Measurements from ENCODE around the gene MVB12B. TPM values are rescaled to one million over a fixed set of nuclear protein-coding genes. Genes with fewer than 3 reads are reported as not detected.

MVB12B gene
- total RNA-seq, 1 experiment from 2014 or later: 5.5 TPM

DNA sequence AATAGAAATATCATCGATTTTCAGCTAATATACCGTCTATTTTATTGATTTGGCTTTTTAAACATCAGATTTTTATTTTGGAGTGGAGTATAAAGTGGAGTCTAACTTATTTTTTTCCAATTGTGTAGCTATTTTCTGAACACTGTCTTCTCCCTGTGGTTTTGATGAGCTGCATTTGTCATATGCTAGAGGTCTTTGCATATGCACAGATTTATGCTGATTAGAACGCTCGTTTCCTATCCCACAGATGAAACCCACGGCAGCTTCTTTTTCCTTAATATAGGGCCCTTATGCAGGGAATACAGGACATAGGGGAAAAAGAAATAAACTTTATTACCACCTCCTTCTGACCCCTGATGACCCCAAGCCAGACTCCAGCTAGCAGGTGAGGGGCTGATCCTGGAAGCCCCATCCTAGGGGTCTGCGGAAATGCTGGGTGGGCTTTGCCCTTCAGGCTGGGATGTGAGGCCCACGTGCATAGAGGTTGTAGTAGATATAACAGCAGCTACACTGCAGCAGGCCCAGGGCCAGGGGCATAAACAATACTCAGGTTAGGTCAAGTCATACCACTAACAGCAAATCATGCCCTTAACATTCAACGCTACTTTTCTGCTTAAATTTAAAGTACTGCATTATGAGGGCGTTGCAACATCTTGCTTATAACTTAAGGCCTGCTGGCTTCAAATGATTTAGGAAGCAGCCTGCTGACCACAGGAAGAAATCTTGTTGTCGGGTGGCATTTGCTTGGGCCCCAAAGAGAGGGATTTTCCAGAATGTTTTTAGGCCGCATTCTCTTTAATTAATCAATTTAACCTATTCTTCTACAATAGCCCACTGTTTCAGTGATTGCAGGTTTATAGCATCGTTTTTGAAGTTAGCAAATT lies 28.5 kb downstream of the MVB12B start:
- no peak for DNase-seq (ENCODE audit: extremely low read depth, low read depth)

DNA sequence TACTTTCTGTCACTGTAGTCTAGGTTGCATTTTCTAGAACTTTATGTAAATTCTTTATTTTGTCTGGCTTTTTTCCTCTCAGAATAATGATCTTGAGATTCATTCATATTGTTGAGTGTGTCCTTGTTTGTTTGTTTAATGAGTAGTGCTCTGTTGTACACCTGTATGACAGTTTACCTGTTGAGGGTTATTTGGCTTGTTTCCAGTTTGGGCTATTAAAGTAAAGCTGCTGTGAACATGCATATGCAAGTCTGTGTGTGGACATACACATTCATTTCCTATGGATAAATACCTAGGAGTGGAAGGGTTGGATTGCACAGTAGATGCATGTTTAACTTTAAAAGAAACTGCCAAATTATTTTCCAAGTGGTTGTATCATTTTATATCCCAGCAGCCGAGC lies 30.4 kb downstream of the MVB12B start:
- no peak for DNase-seq (ENCODE audit: extremely low read depth, low read depth)

DNA sequence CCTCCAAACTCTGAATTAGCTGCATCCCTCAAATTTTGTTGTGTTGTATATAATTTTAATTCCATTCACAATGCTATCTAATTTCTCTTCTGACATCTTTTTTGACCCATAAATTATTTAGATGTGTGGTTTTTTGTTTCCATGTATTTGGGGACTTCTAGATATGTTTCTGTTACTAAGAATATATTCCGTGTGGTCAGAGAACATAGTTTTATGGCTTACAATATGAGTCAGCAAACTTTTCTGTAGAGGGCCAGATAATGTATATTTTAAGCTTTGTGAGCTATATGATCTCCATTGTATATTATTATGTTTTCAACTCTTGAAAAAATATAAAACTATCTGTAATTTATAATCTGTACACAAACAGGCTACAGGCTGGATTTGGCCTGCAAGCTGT lies 33.4 kb downstream of the MVB12B start:
- no peak for DNase-seq (ENCODE audit: extremely low read depth, low read depth)

DNA sequence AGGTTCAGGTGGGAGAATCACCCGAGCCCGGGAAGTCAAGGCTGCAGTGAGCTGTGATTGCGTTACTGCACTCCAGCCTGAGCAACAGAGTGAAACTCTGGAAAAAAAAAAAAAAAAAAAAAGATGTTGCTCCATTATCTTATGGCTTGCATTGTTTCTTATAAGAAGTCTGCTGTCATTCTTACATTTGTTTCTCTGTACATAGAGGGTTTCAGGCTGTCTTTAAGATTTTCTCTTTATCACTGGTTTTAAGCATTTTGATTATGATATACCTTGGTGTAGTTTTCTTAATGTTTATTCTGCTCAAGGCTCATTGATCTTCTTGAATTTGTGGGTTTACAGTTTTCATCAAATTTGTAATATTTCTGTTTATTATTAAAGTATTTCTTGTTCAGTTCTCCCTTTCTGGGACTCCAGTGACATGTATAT lies 35.2 kb downstream of the MVB12B start:
- no peak for DNase-seq (ENCODE audit: extremely low read depth, low read depth)

DNA sequence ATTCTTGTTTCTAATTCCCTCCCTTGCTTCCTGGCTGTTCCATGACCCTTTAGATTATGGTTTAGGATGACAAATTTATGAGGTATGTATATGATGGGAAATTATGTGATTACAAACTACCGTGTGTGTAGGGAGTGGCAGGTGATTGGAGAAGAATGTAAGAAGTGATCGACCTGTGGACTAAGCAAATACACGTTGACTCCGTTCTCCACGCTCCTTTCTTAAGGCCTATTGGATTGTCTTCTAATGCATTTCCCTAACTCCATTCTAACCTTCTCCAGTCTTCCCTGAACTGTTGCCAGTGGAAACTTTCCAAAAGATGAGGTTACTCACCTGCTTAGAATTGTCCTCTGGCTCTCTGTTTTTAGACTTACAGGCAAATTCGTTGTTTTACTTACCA lies 36.6 kb downstream of the MVB12B start:
- DNase-seq (ENCODE audit: extremely low read depth, low read depth): no peak

DNA sequence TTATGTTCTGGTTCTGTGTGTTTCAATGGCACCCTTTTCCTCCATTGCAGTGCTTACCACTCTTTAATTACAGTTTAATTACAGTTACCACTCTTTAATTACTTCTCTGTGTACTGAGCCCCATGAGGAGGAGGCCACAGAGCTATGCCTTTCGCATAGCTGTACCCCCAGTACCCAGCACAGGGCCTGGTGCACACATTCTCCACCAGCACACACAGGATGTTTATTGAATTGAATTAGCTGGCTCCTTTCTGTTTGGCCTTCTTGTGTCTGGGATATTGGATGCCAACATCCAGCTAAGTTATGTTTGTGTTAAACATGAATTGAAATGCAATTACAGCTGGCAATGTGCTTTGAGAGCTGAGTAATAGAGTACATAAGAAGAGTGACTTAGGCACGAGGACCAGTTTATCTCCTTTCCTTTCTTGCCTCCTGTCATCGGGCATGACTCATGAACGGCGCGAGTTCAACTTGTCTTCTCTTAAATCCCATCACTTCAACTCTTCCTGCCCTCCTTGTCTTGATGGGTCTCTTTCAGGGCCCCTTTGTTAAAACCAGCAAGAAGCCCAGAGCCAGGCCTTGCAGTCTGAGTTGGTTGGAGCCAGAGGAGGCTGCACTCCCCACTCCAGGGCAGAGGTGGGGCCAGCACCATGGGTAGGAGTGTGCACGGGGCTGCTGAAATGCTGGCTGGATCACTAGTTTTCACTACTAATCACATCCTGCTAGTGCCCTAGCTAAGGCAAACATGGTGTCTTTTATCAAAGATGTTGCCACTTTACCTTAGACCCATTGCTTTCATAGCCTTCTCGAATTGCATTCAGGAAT lies 37.4 kb downstream of the MVB12B start:
- no peak for DNase-seq (ENCODE audit: extremely low read depth, low read depth)

DNA sequence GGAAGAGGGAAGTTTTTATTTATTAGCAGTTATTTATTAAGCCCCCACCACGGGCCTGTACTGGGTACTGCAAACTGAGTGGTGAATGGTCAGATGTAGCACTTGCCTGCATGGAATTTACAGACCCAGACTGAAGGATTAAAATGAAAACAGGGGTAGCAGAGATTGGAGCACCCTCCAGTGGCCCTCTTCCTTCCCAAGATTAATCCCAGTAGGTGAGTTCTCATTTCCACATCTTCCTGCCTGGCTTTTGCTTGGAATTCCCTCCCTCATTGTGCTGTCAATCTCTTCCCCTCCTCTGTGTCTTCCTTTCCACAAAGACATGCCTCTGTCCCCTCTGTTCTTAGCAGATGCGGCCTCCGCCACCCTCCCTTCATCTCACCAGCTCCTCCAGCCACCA lies 39.2 kb downstream of the MVB12B start:
- no peak for DNase-seq (ENCODE audit: extremely low read depth, low read depth)

DNA sequence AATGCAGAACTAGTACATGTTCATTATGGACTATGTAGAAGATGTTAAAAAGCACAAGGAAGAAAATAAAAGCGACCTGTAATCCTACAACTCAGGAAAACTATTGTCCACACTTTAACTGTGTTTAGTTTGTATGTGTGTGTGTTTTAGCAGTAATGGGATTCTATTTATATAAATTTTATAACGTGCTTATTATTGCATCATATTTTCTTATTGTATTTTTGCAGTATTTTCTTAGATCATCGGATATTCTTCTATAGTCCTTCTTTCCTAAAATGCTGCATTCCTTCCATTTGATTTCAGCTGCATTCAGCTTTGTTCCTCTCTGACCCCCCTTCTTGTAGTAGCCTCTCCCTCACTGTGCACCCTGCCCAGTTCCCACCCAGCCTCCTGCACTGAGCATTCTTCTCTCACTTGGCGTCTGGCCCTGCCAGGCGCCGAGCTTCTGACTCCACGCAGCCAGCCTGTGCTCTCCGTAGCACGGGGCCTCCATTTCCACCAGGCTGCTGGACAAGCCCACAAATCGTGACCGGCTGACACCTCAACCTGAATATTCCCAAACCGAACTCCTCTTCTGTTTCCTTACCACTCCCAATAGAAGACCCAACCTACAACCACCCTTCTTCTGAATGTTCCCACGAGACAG lies 39.9 kb downstream of the MVB12B start:
- no peak for DNase-seq (ENCODE audit: extremely low read depth, low read depth)

DNA sequence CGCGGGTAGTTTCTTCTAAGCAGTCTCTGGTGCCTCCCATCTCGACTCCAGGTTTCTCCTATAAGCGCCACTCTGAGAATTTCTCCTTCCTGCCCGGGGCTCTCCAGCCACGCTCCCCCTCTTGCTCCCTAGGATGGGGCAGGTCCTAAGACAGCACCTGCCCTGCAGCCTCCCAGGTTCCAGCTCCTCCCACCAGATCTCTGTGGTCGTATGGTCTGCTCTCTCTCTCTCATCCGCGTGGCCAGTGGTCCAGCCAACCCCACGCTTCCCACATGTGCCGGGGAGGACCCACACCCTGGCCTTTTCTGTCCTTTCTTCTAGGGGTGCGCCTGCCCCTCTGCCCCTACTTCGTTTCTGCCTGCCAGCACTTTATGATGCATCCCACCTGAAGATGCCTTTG lies 40.5 kb downstream of the MVB12B start:
- DNase-seq (ENCODE audit: extremely low read depth, low read depth): no peak

DNA sequence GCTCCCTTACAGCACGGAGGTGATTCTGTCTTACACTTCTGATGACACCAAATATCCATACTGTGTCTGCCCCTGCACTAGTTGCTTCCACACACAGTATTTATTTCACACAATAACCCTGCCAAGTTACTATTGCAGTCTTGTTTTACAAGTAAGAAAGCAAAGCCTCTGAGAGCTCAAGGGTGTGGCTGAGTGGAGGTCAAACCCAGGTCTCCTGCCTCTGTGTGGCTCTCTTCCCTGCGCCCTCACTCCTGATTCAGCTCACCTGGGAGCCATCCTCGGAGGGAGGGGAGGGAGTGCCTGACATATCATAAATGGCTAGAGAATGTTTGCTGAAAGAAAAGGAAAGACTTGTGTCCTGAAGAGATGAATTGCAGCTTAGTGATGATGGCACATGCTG lies 41.0 kb downstream of the MVB12B start:
- DNase-seq (ENCODE audit: extremely low read depth, low read depth): no peak

DNA sequence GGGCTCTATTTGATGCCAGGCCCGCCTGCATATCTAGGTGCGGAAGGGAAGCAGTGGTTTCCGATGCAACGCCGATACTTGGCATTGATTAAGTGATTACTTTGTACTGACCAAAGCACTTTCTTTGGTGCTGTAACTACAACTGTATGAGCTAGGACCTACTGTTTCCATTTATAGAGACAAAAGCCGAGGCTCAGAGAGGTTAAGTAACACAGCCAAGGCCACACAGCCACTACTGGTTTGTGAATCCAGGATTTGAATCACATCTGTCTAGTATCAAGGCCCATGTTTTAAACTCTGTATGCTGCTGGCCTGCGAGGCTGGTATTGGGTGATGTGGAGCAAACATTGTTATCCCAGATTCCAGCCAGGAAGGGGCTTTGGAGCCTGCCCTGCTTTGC lies 41.4 kb downstream of the MVB12B start:
- no peak for DNase-seq (ENCODE audit: extremely low read depth, low read depth)

DNA sequence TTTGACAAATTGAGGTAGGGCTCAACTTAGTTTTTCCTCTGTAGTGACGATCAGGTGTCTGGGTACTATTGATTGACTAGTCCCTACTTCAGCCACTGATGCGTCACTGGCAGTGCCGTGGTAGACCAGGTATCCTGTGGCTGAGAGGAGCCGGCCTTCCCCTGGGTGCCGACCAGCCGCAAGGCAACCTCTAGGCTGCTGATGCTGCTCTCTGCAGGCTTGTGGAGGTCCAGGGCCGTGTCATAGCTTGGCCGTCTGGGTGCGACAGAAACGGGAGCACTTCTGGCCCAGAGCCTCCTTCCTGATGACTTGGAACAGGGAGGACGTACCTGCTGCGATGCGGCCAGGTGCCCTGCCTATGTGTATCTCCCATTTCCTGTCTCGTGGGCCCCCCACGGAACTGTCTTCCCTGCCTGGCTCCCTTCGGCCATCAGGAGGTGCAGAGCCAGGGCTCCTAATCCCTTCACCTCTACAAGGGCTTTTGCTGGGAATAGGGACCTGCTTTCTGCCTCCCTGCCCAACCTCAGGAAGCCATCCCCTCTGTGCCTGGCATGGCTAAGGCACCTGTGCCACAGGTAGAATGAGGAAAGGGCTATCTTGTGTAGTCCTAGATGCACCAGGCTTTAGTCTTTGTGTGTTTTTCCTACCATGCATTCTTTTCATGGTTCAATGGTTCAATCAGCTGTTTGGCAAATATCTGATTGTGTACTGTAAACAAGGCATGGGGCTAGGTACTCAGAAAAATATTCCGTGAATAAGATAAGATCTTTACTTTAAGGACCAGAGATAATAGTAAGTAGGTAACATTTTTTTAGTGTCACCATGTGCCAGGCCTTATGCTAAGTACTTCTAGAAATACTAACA lies 44.6 kb downstream of the MVB12B start:
- no peak for DNase-seq (ENCODE audit: extremely low read depth, low read depth)

DNA sequence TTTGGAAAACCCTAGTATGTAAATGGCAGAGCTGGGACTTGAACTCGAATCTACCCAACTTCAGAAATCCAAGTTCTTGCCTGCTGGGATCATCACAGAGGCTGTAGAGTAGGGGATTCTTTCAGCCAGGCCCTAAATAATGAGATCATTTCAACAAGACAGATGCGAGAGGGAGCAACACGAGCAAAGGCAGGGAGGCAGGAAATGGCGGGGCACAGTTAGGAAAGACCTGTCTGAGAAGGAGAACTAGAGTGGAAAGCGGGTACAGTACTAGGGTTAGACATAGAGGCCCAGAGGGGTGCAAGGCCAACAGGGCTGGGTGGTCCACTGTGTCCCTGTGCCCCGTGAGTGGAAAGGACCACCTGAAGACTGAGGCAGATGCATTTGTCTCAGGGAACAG lies 46.1 kb downstream of the MVB12B start:
- no peak for DNase-seq (ENCODE audit: extremely low read depth, low read depth)

DNA sequence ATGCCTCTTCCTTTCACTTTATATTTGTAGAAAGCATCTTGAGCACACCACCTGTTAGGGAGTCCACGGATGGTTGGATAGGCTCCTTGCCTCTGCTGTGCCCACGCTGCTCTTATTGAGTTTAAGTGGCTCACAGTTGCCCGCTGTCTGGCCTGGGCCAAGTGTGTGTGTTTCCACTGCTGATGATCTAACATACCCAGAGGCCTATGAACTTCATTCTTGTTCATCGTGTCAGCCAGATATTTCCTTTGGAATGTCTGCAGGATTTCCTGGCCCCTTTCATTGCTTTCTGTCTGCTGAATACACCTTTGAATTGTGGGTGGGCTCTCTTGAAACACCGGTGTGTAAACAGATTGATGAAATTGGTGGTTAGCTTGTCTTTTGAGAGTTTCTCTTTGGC lies 46.6 kb downstream of the MVB12B start:
- DNase-seq (ENCODE audit: extremely low read depth, low read depth): no peak

DNA sequence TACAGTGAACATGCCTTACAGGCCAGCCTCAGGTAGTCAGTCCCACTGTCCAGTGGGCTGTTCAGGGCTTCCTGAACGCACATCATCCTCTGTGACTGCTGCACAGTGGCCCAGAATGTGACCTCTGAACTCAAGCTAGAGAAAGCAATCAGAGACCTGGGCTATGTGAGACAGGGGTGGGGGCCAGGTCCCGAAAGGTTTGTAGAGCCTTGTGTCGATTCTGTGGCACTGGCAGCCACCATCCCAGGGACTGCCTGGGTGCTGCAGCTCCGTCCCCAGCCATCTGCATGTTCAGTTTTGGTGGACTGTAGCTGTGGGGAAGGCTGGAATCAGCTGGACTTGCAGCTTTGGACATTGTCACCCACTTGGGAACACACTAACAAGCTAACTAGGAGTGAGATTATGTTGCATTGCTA lies 47.7 kb downstream of the MVB12B start:
- DNase-seq (ENCODE audit: extremely low read depth, low read depth): no peak

DNA sequence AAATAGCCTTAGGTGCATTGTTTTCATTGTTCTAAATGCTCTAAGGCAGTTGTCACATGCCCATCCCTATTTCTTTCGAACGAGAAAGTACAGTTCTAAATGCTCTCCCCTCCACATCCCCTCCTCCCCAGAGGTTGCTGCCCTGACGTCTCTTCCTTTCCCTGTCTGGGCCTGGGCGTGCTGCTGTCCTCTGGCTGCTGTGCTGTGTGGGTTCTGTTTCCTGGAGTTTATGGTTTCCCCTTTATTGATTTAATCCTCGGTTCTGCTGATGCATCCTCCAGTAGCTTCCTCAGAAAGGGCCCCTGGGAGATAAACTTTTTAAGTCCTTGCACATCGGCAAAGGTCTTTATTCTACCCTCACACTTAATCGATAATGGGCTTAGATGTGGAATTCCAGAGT lies 48.8 kb downstream of the MVB12B start:
- DNase-seq (ENCODE audit: extremely low read depth, low read depth): no peak

DNA sequence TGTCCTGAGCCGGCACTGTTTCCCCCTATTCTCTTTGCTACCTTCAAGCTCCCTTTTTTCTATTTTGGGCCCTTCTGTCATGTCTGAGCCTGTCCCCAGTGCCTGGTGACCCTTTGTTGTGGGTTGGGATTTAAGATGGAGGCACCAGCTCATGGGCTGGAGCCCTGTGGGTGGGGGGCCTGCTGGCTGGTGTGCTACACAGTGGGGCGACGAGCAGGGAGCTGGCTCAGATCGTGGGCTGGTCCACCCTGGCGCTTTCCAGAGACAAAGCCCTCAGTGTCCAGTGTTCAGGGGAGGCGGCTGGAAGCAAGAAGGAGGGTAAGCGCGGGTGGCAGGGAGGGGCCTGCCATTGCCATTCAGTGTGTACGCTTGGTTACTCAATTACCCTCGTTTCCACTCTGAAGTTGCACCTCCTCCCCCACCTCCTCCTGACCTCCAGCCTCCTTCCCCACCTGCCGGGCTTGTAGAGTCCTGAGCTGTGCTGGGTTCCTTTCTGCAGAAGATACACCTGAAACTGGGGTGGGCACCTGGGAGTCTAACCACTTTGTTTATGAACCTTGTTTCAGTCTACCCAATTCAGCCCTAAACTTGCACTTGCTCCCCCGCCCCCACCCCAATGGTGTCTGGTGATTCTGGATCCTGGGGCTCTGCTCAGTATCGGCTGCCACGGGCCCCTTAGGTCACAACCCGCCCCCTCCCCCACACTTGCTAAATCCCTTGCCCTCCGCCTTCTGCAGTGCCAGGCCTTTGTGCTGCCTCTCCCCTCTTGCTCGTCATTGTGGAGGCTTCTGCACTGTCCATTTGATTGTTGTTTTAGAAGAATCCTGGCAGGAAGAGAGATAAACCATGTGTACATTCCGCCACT lies 49.9 kb downstream of the MVB12B start:
- DNase-seq (ENCODE audit: extremely low read depth, low read depth): no peak

DNA sequence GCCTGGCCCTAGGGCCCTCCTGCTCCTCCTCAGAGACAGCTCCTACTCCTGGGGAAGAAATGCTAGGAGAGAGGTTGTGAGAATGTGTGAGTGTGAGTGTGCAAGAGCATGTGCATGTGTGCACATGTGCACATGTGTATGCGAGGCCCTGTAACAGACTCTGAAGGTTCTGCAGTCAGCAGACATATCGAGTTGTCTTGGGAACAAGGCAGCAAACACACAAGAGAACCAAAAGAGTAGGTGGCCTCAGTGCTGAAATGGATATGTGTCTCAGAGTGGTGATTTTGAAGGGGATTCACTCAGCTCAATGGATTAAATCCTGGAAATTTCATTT lies 50.5 kb downstream of the MVB12B start:
- DNase-seq (ENCODE audit: extremely low read depth, low read depth): no peak

DNA sequence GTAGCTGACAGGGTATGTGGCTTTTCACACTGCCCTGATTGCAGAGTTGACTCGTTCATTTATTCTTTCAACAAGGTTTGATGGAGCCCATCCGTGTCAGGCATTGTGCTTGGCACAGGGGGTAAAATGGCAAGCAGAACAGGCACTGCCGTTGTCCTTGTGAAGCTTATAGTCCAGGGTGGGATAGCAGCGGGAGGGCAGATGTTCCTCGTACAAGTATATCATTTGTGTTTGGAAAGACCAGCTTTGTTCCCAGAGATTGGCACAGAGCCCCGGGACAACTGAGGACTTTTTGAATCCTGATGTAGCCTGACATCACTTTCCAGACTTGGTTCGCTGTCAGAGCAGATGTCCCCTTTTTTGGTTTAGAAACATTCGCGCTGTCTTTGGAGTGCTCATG lies 50.9 kb downstream of the MVB12B start:
- no peak for DNase-seq (ENCODE audit: extremely low read depth, low read depth)

DNA sequence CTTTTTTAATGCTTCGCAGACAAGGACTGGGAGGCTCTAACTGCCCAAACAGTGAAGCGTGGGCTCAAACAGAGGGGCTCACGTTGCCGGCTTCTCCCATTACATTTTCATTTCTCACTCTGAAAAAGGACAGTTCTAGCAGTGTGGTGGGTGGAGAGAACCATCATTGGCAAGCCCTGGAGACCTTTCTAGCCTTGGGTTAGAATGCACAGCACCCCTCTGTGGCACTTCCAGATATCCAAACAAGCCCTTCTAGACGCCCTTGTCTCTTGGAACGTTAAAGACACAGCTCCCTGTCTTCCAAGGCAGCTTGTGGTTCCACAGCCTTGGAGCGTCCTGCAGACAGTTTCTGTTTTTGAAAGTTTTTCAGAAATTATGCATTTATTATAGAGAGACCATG lies 52.1 kb downstream of the MVB12B start:
- no peak for DNase-seq (ENCODE audit: extremely low read depth, low read depth)

All from NCI-H460 (cell line).